Neural progenitor cell (in vitro differentiated cells): ENCODE measurements around the gene DENND2D. TPM values are rescaled to one million over a fixed set of nuclear protein-coding genes. Genes with fewer than 3 reads are reported as not detected.

Source experiments
- DNase-seq: peaks from one replicate; pipeline ENCODE4 v3.0.0-alpha.2; 2016; ENCODE audit warnings: low spot score
- H2AFZ ChIP-seq: fragments of 200-600 bp; sonication (generic); replicated peaks from 2 replicates; pipeline ENCODE4 v1.6.1; 2016; ENCODE audit warnings: antibody characterized with exemption
- H3F3A ChIP-seq: fragments of 200-600 bp; sonication (generic); 2 replicates; pipeline ENCODE4 v1.6.1; 2016; ENCODE audit warnings: antibody characterized with exemption, low read depth
- H3K27ac ChIP-seq: fragments of 200-600 bp; sonication (generic); 2 replicates; pipeline ENCODE4 v1.5.1; 2016; ENCODE audit warnings: mild to moderate bottlenecking
- H3K27me3 ChIP-seq: fragments of 200-600 bp; sonication (generic); 2 replicates; pipeline ENCODE4 v1.6.1; 2016; ENCODE audit warnings: mild to moderate bottlenecking, moderate library complexity
- H3K36me3 ChIP-seq: fragments of 200-600 bp; sonication (generic); 2 replicates; pipeline ENCODE4 v1.5.1; 2016
- H3K4me1 ChIP-seq: fragments of 200-600 bp; sonication (generic); 2 replicates; pipeline ENCODE4 v1.6.1; 2016; ENCODE audit warnings: mixed run types
- H3K4me2 ChIP-seq: fragments of 200-600 bp; sonication (generic); 2 replicates; pipeline ENCODE4 v1.6.1; 2016
- H3K4me3 ChIP-seq: fragments of 200-600 bp; sonication (generic); 2 replicates; pipeline ENCODE4 v1.5.1; 2016
- H3K79me2 ChIP-seq: fragments of 200-600 bp; sonication (generic); 2 replicates; pipeline ENCODE4 v1.6.1; 2016; ENCODE audit warnings: low read depth
- H3K9ac ChIP-seq: fragments of 200-600 bp; sonication (generic); 2 replicates; pipeline ENCODE4 v1.6.1; 2016
- H3K9me3 ChIP-seq: fragments of 200-600 bp; sonication (generic); 2 replicates; pipeline ENCODE4 v1.5.1; 2016; ENCODE audit warnings: low read depth
- H4K20me1 ChIP-seq: fragments of 200-600 bp; sonication (generic); 2 replicates; pipeline ENCODE4 v1.6.1; 2016; ENCODE audit warnings: low read depth
- H3K27ac Mint-ChIP-seq: 3 replicates; pipeline ENCODE4 v1.8.0; 2021; ENCODE audit warnings: mixed read lengths
- H3K27me3 Mint-ChIP-seq: 2 replicates; pipeline ENCODE4 v1.8.0; 2022; ENCODE audit warnings: low read depth, mild to moderate bottlenecking, inconsistent platforms, moderate library complexity, mixed read lengths; ENCODE audit not compliant: insufficient read depth
- H3K36me3 Mint-ChIP-seq: 3 replicates; pipeline ENCODE4 v1.8.0; 2021; ENCODE audit warnings: mixed read lengths
- H3K4me1 Mint-ChIP-seq: 3 replicates; pipeline ENCODE4 v1.8.0; 2021; ENCODE audit warnings: mixed read lengths
- H3K4me3 Mint-ChIP-seq: 3 replicates; pipeline ENCODE4 v1.8.0; 2021; ENCODE audit warnings: mild to moderate bottlenecking, moderate library complexity, mixed read lengths
- H3K9me3 Mint-ChIP-seq: 3 replicates; pipeline ENCODE4 v1.8.0; 2020; ENCODE audit warnings: mixed read lengths
- CTCF ChIP-seq: fragments of 200-600 bp; sonication (generic); IDR thresholded peaks from 2 replicates; pipeline ENCODE4 v1.5.1; 2017; ENCODE audit warnings: antibody characterized with exemption, mild to moderate bottlenecking
- EZH2 ChIP-seq: fragments of 200-600 bp; sonication (generic); IDR thresholded peaks from 2 replicates; pipeline ENCODE4 v1.6.1; 2017; ENCODE audit warnings: antibody characterized with exemption, mild to moderate bottlenecking, moderate library complexity
- EZH2phosphoT487 ChIP-seq: fragments of 200-600 bp; sonication (generic); IDR thresholded peaks from 2 replicates; pipeline ENCODE4 v1.6.1; 2017; ENCODE audit warnings: antibody characterized with exemption
- total RNA-seq: library from RNA; depleted of rRNA; stranded (reverse); fragments of >200 nt; gene quantifications from 2 replicates; pipeline ENCODE4 v1.2.3, GENCODE V29; 2015; ENCODE audit warnings: low replicate concordance

The DENND2D gene
- total RNA-seq, 1 donor from 2014 or later = not detected

DNA sequence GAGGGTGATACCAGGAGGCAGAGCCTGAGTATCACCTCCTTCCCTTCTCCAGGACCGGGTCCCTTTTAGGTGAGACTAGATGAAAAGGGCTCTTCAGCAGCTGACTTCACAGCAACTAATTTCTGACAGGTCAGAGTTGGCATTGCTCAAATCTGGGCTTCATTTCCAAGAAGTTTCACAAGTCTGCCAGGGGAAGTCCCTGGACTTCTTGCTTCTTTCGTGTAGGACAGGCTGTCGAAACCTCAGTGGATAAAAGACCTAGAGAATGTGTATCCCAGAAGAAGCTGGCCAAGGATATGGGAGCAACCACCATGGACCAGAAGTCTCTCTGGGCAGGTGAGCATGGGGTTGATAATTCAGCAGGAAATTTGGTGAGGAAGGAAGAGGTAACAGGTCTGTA, 27.0 kb upstream of the DENND2D start, which contains the start of gene CHI3L2:
CHI3L2 (plus strand) TSS at position 280 of the 400 bp plus-strand sequence; CDS start at position 297, 17 bp downstream.
- no peak within 1 kb of the TSS for H3K4me3 Mint-ChIP-seq
- H3K36me3 Mint-ChIP-seq = no peaks in the 10 kb centered on the region
- Histone ChIP-seq H3K4me2 (no peak within 1 kb of the TSS), H3K79me2 (no peaks in the 10 kb centered on the region), H3K4me3 (no peak within 1 kb of the TSS), H3K9ac (no peak within 1 kb of the TSS), H4K20me1 (no peaks in the 10 kb centered on the region), H2AFZ (no peak within 1 kb of the TSS), H3K27me3 (no peaks in the 10 kb centered on the region), H3K36me3 (no peaks in the 10 kb centered on the region), H3K4me1 (peaks cover 17% of the 10 kb centered on the region), H3K27ac (no peak within 1 kb of the TSS), H3F3A (peaks cover 3% of the 10 kb centered on the region), H3K9me3 (no peaks in the 10 kb centered on the region)
- peaks cover 18% of the 10 kb centered on the region for H3K4me1 Mint-ChIP-seq
- peaks cover 2% of the 10 kb centered on the region for H3K27me3 Mint-ChIP-seq
- H3K9me3 Mint-ChIP-seq = no peaks in the 10 kb centered on the region
- TF ChIP-seq CTCF (no peak), EZH2 (no peak), EZH2phosphoT487 (no peak)
- no peak for DNase-seq
- H3K27ac Mint-ChIP-seq = peak within 1 kb of the TSS; percentile 53

DNA sequence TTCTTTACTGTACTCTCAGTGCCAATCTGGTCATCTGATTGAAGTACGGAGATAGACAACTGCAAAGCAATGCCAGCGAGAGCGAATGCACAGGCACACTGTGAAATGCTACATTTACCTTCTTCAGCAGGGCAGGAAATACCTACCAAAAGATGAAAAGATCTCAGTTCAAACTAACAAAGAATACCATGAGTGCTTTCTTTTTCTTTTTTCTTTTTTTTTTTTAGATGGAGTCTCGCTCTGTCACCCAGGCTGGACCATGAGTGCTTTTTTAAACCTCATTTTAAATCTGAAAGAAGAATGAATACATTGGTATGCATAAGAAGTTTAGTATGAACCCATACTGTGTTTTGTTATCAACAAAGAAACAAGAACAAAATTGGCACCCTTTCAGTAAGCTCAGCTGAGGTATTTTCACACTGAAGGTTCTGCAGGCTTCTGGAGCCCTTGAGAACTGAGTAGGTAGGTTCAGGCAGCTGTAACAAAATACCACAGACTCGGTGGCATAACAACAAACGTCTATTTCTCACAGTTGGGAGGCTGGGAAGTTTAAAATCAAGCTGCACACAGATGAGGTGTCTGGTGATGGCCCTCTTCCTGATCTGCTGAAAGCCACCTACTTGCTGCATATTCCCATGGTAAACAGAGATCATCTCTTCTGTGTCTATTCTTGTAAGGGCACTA, 25.4 kb upstream of the DENND2D start:
- Histone ChIP-seq H3K4me2 (no peak overlapping the region), H3K79me2 (no peaks in the 10 kb centered on the region), H3K27ac (no peak overlapping the region), H3K27me3 (no peaks in the 10 kb centered on the region), H4K20me1 (no peaks in the 10 kb centered on the region), H3K9me3 (no peaks in the 10 kb centered on the region), H3K4me3 (no peak overlapping the region), H3F3A (peaks cover 3% of the 10 kb centered on the region), H3K9ac (no peak overlapping the region), H2AFZ (peak overlapping the region; percentile 28), H3K36me3 (no peaks in the 10 kb centered on the region), H3K4me1 (peaks cover 24% of the 10 kb centered on the region)
- Mint-ChIP-seq H3K9me3 (no peaks in the 10 kb centered on the region), H3K4me1 (peaks cover 28% of the 10 kb centered on the region), H3K27me3 (peaks cover 7% of the 10 kb centered on the region), H3K36me3 (no peaks in the 10 kb centered on the region), H3K4me3 (no peak overlapping the region), H3K27ac (peak overlapping the region; percentile 50)
- no peak for DNase-seq
- TF ChIP-seq CTCF (no peak), EZH2phosphoT487 (no peak), EZH2 (no peak)

DNA sequence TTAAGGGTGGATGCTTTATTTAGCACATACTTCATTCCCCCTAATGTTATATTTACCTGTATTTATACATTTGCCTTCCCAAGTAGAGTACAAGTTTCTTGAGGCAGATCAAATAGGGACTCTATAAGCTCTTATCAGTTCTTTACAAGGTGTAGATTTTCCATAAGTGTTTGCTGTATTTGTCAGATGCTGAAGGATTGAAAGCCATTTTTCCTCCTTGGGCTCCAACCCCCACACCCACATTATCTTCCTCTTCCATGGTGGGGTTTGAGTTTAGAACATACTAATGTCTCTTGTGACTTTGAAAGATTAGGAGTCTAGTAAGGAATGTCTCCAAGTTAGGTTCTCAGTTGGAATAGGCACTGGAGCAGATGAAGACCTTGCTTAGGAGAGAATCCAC, 24.6 kb upstream of the DENND2D start:
- Histone ChIP-seq H3K79me2 (no peaks in the 10 kb centered on the region), H3K9ac (no peak overlapping the region), H3K4me3 (no peak overlapping the region), H2AFZ (no peak overlapping the region), H4K20me1 (no peaks in the 10 kb centered on the region), H3K36me3 (no peaks in the 10 kb centered on the region), H3K27me3 (no peaks in the 10 kb centered on the region), H3K4me2 (no peak overlapping the region), H3K27ac (no peak overlapping the region), H3F3A (peaks cover 10% of the 10 kb centered on the region), H3K4me1 (peaks cover 29% of the 10 kb centered on the region), H3K9me3 (no peaks in the 10 kb centered on the region)
- Mint-ChIP-seq H3K27ac (no peak overlapping the region), H3K36me3 (no peaks in the 10 kb centered on the region), H3K4me1 (peaks cover 34% of the 10 kb centered on the region), H3K9me3 (no peaks in the 10 kb centered on the region), H3K4me3 (no peak overlapping the region), H3K27me3 (peaks cover 7% of the 10 kb centered on the region)
- no peak for DNase-seq
- TF ChIP-seq CTCF (no peak), EZH2 (no peak), EZH2phosphoT487 (no peak)
